Uterus (tissue), 2 donors: ENCODE measurements around the gene AIFM3.

Experiments used
- CTCF ChIP-seq, 4 experiments: fragments of 200-600 bp in 2 of 4; fragments of 450-650 bp in 2 of 4; sonication (generic) in 2 of 4; IDR thresholded peaks; one replicate each; pipeline ENCODE4 v1.5.1; 2016 to 2019; ENCODE audit warnings: antibody characterized with exemption in 4 of 4, mild to moderate bottlenecking in 2 of 4, moderate library complexity in 1 of 4
- POLR2A ChIP-seq, 2 donors: fragments of 450-650 bp; IDR thresholded peaks; one replicate each; pipeline ENCODE4 v1.6.1; 2016; ENCODE audit warnings: antibody characterized with exemption in 2 of 2, mild to moderate bottlenecking in 1 of 2, moderate library complexity in 1 of 2

GRCh38 chr22:20946080-20946986, 20.7 kb upstream of the AIFM3 start:
- TF ChIP-seq POLR2A (IDR thresholded peaks at IDR 0.05) (no peak), CTCF (IDR thresholded peaks at IDR 0.05) (no peak)
